ENCODE data around the gene MKNK1.

MKNK1 gene

GRCh38 chr1:46510341-46510997 is 93.6 kb downstream of the MKNK1 start:
- Histone ChIP-seq H3K27ac (no peak overlapping the region), H3K4me3 (no peak overlapping the region)
- no peak for TF ChIP-seq CTCF (IDR thresholded peaks at IDR 0.05)
- DNase-seq (ENCODE audit: low spot score) = no peak

GRCh38 chr1:46508757-46509156 is 95.3 kb downstream of the MKNK1 start:
- Histone ChIP-seq H3K27ac (no peak overlapping the region), H3K4me3 (no peak overlapping the region)
- no peak for TF ChIP-seq CTCF (IDR thresholded peaks at IDR 0.05)
- no peak for DNase-seq (ENCODE audit: low spot score)

All from coronary artery (tissue), 2 donors.